ENCODE measurements around the gene RBCK1.
"Not testable (repeated sequence)": the region's sequence is repeated elsewhere in the genome, so short reads cannot be mapped to it uniquely, and the experiment has no call there.

Gene RBCK1

DNA sequence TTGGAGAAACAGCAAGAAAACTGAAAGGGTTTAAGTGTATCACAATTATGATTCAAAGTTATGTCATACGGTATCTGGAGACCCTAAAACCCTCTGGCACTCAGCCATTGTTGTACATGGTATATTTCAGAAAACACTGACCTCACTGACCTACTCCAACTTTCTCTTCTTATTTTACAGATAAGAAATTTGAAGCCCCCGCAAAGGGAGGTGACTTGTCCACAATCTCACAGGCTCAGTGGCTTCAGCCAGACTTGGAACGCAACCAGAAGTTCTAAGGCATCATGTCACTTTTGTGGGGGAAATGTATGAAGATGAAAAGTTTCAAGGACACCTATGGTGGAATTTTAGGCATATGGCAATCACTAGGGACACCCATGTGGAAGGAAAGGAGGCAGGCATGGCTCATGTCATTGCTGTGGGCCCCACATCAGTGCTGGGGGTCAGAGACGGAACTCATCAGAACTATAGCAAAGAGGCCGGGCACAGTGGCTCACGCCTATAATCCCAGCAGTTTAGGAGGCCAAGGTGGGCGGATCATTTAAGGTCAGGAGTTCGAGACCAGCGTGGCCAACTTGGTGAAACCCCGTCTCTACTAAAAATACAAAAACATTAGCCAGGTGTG is 32.7 kb upstream of the RBCK1 start:
- H3K36me3 ChIP-seq (ENCODE audit: insufficient read depth, low read length): no peaks in the 10 kb centered on the region
- no peak overlapping the region for H2AFZ ChIP-seq (ENCODE audit: low read length)
- no peaks in the 10 kb centered on the region for H3K9me2 ChIP-seq (replicated peaks; ENCODE audit: low read depth, low read length)
- H3K4me2 ChIP-seq (ENCODE audit: low read depth, low read length, poor library complexity, severe bottlenecking): no peak overlapping the region
- no peak overlapping the region for H3K4me3 ChIP-seq (ENCODE audit: low read length, poor library complexity, severe bottlenecking)
- H3K4me1 ChIP-seq (ENCODE audit: insufficient read depth, low read length, poor library complexity, severe bottlenecking): peaks cover 37% of the 10 kb centered on the region
- no peaks in the 10 kb centered on the region for H3K79me2 ChIP-seq (ENCODE audit: insufficient read depth, low read length)
- H4K20me1 ChIP-seq (ENCODE audit: insufficient read depth, low read length, poor library complexity, severe bottlenecking): no peaks in the 10 kb centered on the region
- TF ChIP-seq, protein P1, sequence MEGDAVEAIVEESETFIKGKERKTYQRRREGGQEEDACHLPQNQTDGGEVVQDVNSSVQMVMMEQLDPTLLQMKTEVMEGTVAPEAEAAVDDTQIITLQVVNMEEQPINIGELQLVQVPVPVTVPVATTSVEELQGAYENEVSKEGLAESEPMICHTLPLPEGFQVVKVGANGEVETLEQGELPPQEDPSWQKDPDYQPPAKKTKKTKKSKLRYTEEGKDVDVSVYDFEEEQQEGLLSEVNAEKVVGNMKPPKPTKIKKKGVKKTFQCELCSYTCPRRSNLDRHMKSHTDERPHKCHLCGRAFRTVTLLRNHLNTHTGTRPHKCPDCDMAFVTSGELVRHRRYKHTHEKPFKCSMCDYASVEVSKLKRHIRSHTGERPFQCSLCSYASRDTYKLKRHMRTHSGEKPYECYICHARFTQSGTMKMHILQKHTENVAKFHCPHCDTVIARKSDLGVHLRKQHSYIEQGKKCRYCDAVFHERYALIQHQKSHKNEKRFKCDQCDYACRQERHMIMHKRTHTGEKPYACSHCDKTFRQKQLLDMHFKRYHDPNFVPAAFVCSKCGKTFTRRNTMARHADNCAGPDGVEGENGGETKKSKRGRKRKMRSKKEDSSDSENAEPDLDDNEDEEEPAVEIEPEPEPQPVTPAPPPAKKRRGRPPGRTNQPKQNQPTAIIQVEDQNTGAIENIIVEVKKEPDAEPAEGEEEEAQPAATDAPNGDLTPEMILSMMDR (conservative IDR thresholded peaks at IDR 0.05; ENCODE audit: low read length): no peak
- no peak for TF ChIP-seq EZH2phosphoT487 (IDR thresholded peaks at IDR 0.05; ENCODE audit: borderline replicate concordance)
- H3K9ac ChIP-seq (ENCODE audit: low read depth, low read length, poor library complexity, severe bottlenecking): no peak overlapping the region
- no peaks in the 10 kb centered on the region for H3K27me3 ChIP-seq (ENCODE audit: insufficient read depth, low read length, poor library complexity, severe bottlenecking)
- H3K9me3 ChIP-seq (ENCODE audit: insufficient read depth, low read depth, low read length): no peaks in the 10 kb centered on the region
- H3F3A ChIP-seq (ENCODE audit: low read depth): 0 out of 2 replicates have a peak, but pooled peaks cover 3% of the 10 kb centered on the region

DNA sequence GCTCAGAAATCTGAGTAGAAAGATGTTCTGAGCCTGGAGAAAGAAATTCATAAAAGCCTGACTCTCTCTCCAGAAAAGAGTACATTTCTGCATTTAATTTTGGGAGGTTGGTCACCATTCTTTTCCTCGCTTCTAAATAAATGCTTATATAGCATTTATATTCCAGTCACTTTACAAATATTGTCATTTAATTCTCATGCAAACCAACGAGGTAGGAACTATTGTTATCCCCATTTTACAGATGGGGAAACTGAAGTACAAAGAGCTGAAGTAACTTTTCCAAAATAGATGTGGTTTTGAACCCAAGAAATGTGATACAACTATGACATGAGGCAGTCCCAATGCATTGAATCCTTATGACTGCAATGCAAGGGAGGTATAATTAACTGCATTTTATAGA is 32.0 kb upstream of the RBCK1 start:
- H3K79me2 ChIP-seq (ENCODE audit: insufficient read depth, low read length): peaks cover under 1% of the 10 kb centered on the region; the same call in 1 of the 2 replicates
- H3K4me3 ChIP-seq (ENCODE audit: low read length, poor library complexity, severe bottlenecking): no peak overlapping the region
- H2AFZ ChIP-seq (ENCODE audit: low read length): no peak overlapping the region
- no peak overlapping the region for H3K9ac ChIP-seq (ENCODE audit: low read depth, low read length, poor library complexity, severe bottlenecking)
- no peaks in the 10 kb centered on the region for H4K20me1 ChIP-seq (ENCODE audit: insufficient read depth, low read length, poor library complexity, severe bottlenecking)
- no peaks in the 10 kb centered on the region for H3K36me3 ChIP-seq (ENCODE audit: insufficient read depth, low read length)
- H3K4me2 ChIP-seq (ENCODE audit: low read depth, low read length, poor library complexity, severe bottlenecking): no peak overlapping the region
- H3K4me1 ChIP-seq (ENCODE audit: insufficient read depth, low read length, poor library complexity, severe bottlenecking): peaks cover 32% of the 10 kb centered on the region
- H3K9me2 ChIP-seq (replicated peaks; ENCODE audit: low read depth, low read length): no peaks in the 10 kb centered on the region
- no peaks in the 10 kb centered on the region for H3K9me3 ChIP-seq (ENCODE audit: insufficient read depth, low read depth, low read length)
- TF ChIP-seq EZH2phosphoT487 (IDR thresholded peaks at IDR 0.05; ENCODE audit: borderline replicate concordance): no peak
- TF ChIP-seq, protein P1 (conservative IDR thresholded peaks at IDR 0.05; ENCODE audit: low read length): no peak
- no peaks in the 10 kb centered on the region for H3K27me3 ChIP-seq (ENCODE audit: insufficient read depth, low read length, poor library complexity, severe bottlenecking)
- H3F3A ChIP-seq (ENCODE audit: low read depth): 0 out of 2 replicates have a peak, but pooled peaks cover 3% of the 10 kb centered on the region

DNA sequence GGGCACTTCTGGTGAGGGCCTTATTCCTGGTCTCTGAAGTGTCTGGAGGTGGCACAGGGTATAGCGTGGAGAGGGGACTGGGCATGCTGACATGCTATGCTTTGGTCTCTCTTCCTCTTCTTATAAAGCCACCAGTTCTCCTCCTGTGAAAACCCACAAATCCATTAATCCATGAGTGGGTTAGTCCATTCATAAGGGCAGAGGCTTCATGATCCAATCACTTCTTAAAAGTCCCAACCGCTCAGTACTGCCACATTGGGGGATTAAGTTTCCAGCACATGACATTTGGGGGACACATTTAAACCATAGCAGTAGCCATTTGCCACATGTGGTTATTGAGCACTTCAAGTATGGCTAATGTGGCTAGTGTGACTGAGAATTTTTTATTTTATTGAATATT is 31.3 kb upstream of the RBCK1 start:
- Histone ChIP-seq H3K4me3 (ENCODE audit: low read length, poor library complexity, severe bottlenecking) (no peak overlapping the region), H3K9me2 (replicated peaks; ENCODE audit: low read depth, low read length) (no peaks in the 10 kb centered on the region), H4K20me1 (ENCODE audit: insufficient read depth, low read length, poor library complexity, severe bottlenecking) (no peaks in the 10 kb centered on the region), H3K9me3 (ENCODE audit: insufficient read depth, low read depth, low read length) (no peaks in the 10 kb centered on the region), H3K27me3 (ENCODE audit: insufficient read depth, low read length, poor library complexity, severe bottlenecking) (no peaks in the 10 kb centered on the region), H2AFZ (ENCODE audit: low read length) (no peak overlapping the region), H3K9ac (ENCODE audit: low read depth, low read length, poor library complexity, severe bottlenecking) (no peak overlapping the region), H3K36me3 (ENCODE audit: insufficient read depth, low read length) (no peaks in the 10 kb centered on the region), H3K4me2 (ENCODE audit: low read depth, low read length, poor library complexity, severe bottlenecking) (no peak overlapping the region), H3K4me1 (ENCODE audit: insufficient read depth, low read length, poor library complexity, severe bottlenecking) (peaks cover 31% of the 10 kb centered on the region), H3F3A (ENCODE audit: low read depth) (0 out of 2 replicates have a peak, but pooled peaks cover 3% of the 10 kb centered on the region), H3K79me2 (ENCODE audit: insufficient read depth, low read length) (peaks cover 4% of the 10 kb centered on the region; the same call in 1 of the 2 replicates)
- TF ChIP-seq, protein P1 (conservative IDR thresholded peaks at IDR 0.05; ENCODE audit: low read length): no peak
- no peak for TF ChIP-seq EZH2phosphoT487 (IDR thresholded peaks at IDR 0.05; ENCODE audit: borderline replicate concordance)

DNA sequence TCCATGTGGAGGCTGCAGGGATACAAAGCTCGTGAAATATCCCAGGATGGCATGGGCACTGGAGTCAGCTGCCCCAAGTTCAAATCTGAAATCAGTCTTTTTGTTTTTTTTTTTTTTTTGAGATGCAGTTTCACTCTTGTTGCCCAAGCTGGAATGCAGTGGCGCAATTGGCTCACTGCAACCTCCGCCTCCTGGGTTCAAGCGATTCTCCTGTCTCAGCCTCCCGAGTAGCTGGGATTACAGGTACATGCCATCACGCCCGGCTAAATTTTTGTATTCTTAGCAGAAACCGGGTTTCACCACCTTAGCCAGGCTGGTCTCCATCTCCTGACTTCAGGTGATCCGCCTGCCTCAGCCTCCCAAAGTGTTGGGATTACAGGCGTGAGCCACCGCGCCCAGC is 30.5 kb upstream of the RBCK1 start:
- H3K4me2 ChIP-seq (ENCODE audit: low read depth, low read length, poor library complexity, severe bottlenecking); H4K20me1 ChIP-seq (ENCODE audit: insufficient read depth, low read length, poor library complexity, severe bottlenecking); H3K9me2 ChIP-seq (replicated peaks; ENCODE audit: low read depth, low read length); H3F3A ChIP-seq (ENCODE audit: low read depth); H2AFZ ChIP-seq (ENCODE audit: low read length); H3K36me3 ChIP-seq (ENCODE audit: insufficient read depth, low read length); H3K4me3 ChIP-seq (ENCODE audit: low read length, poor library complexity, severe bottlenecking); H3K27me3 ChIP-seq (ENCODE audit: insufficient read depth, low read length, poor library complexity, severe bottlenecking); H3K9me3 ChIP-seq (ENCODE audit: insufficient read depth, low read depth, low read length); H3K9ac ChIP-seq (ENCODE audit: low read depth, low read length, poor library complexity, severe bottlenecking); H3K79me2 ChIP-seq (ENCODE audit: insufficient read depth, low read length): not testable (repeated sequence)
- H3K4me1 ChIP-seq (ENCODE audit: insufficient read depth, low read length, poor library complexity, severe bottlenecking): peaks cover 29% of the 10 kb centered on the region
